Neuron (in vitro differentiated cells): ENCODE measurements around the gene TJP2.

ENCODE experiments used
- H2AFZ ChIP-seq: one replicate; pipeline ENCODE4 v1.6.1; 2013; ENCODE audit warnings: low read depth, mild to moderate bottlenecking, inconsistent platforms, low read length, moderate library complexity
- H3K27me3 ChIP-seq: one replicate; pipeline ENCODE4 v1.6.1; 2013; ENCODE audit warnings: low read length; ENCODE audit not compliant: insufficient read depth
- H3K36me3 ChIP-seq: one replicate; pipeline ENCODE4 v1.6.1; 2013; ENCODE audit warnings: low read length; ENCODE audit not compliant: insufficient read depth
- H3K4me1 ChIP-seq: one replicate; pipeline ENCODE4 v1.6.1; 2013; ENCODE audit warnings: low read length; ENCODE audit not compliant: insufficient read depth
- H3K4me3 ChIP-seq: 2 replicates; pipeline ENCODE4 v1.5.1; 2013; ENCODE audit warnings: mild to moderate bottlenecking, low read length, moderate library complexity
- H3K9me3 ChIP-seq: one replicate; pipeline ENCODE4 v1.6.1; 2013; ENCODE audit warnings: low read length

Gene TJP2

DNA sequence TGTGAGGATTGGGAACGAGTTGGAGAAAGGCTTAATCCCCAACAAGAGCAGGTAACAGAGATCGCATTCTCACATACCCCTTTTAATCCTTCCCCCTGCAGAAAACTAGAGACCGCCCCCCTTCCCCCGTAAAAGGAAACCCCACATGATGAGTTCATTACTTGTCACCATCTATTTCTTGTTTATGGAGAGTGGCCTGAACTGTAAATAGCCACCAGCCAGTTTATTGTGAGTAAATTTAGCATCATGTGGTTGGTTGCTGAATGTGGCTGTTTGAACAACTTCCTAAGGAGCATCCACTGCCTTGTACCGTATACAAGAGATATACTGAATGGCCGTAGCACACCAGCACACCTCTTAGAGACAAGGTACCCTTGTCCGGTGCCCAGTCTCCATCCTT is 62.1 kb downstream of the TJP2 start:
- no peak overlapping the region for H3K4me3 ChIP-seq
- H3K27me3 ChIP-seq, result no peaks in the 10 kb centered on the region
- peaks cover 14% of the 10 kb centered on the region for H3K36me3 ChIP-seq
- no peaks in the 10 kb centered on the region for H3K9me3 ChIP-seq
- H2AFZ ChIP-seq, result no peak overlapping the region
- peaks cover 17% of the 10 kb centered on the region for H3K4me1 ChIP-seq

DNA sequence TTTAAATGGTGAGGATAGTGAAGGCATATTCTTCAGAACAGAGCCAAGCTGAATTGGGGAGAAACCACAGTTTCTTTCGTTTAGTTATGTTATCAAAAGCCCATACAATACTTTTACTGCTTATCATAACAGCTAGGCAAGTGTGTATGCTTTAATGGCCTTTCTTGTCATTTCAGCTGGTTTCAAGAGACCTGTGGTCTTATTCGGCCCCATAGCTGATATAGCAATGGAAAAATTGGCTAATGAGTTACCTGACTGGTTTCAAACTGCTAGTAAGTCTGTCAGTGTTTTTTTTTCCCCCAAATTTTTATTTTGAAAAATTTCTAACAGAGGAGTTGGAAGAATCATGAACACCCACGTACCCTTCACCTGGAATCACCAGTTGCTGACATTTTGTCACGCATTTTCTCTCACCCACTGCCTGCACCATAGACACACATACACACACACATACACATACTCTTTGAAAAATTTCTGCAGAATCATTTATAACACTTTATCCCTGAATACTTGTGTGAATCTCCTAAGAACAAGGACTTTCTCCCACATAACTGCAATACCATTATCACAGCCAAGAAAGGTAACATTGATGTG is 63.7 kb downstream of the TJP2 start:
- no peaks in the 10 kb centered on the region for H3K9me3 ChIP-seq
- no peak overlapping the region for H3K4me3 ChIP-seq
- peaks cover 17% of the 10 kb centered on the region for H3K36me3 ChIP-seq
- no peaks in the 10 kb centered on the region for H3K27me3 ChIP-seq
- H3K4me1 ChIP-seq, result peaks cover 2% of the 10 kb centered on the region
- no peak overlapping the region for H2AFZ ChIP-seq

DNA sequence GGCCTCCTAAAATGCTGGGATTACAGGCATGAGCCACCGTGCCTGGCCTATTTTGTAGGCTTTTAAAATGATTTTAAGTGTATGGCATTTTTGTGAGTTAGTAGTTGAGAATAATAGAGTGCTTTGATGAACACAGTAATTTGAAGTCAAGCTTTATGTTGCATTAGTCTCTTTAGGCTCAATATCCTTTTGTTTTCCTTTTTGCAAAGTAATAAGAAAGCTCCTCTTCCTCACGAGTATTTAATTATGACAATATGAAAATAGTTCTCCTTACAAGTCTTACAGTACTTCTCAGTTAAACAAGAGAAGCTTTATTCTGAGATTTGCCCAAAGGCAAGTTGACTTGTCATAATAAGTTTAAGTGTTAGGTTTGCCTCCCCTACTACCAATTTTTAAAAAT is 69.0 kb downstream of the TJP2 start:
- Histone ChIP-seq H3K4me1 (no peaks in the 10 kb centered on the region), H2AFZ (no peak overlapping the region), H3K36me3 (peaks cover 25% of the 10 kb centered on the region), H3K27me3 (no peaks in the 10 kb centered on the region), H3K9me3 (no peaks in the 10 kb centered on the region), H3K4me3 (no peak overlapping the region)

DNA sequence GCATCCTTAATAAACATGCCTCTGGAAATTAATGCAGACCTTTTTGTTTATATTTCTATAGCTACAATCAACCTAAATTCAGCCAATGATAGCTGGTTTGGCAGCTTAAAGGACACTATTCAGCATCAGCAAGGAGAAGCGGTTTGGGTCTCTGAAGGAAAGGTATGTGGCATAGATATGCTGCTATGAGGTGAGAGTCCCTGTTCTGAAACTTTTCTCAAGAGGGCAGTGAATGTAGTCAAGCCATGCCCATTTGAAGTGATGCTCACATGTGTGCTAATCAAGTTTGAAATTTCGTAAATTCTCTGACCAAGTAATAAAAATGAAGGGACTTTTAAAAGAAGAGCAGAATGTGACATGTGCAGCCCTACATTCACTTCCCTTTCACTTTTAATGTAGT is 72.6 kb downstream of the TJP2 start:
- Histone ChIP-seq H3K36me3 (peaks cover 23% of the 10 kb centered on the region), H3K4me3 (no peak overlapping the region), H3K4me1 (no peaks in the 10 kb centered on the region), H3K27me3 (no peaks in the 10 kb centered on the region), H3K9me3 (no peaks in the 10 kb centered on the region), H2AFZ (no peak overlapping the region)

DNA sequence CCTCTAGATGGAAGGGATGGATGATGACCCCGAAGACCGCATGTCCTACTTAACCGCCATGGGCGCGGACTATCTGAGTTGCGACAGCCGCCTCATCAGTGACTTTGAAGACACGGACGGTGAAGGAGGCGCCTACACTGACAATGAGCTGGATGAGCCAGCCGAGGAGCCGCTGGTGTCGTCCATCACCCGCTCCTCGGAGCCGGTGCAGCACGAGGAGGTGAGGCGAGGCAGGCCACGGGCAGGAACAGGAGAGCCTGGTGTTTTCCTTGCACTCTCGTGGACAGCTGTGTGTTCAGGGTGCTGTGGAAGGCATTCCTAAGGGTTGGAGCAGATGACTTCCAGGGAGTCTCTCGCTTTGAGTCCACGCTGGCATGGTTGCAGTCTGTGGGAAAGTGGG is 73.9 kb downstream of the TJP2 start:
- Histone ChIP-seq H3K36me3 (peaks cover 25% of the 10 kb centered on the region), H3K4me3 (no peak overlapping the region), H3K4me1 (no peaks in the 10 kb centered on the region), H2AFZ (no peak overlapping the region), H3K9me3 (no peaks in the 10 kb centered on the region), H3K27me3 (no peaks in the 10 kb centered on the region)

DNA sequence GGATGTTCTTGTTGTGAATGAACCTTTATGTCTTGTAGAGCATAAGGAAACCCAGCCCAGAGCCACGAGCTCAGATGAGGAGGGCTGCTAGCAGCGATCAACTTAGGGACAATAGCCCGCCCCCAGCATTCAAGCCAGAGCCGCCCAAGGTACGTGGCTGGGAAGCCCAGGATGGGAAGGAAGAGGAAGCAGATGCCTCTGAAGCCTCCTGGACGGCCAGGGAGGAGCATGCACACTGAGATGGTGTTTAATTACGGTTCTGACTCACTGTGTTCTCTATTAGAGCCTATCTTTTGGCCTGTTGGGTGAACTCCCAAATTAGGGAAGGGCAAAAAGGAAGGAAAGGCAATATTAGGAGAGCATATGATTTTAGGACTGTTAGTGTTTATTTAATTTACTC is 75.3 kb downstream of the TJP2 start:
- H3K9me3 ChIP-seq, result no peaks in the 10 kb centered on the region
- no peak overlapping the region for H2AFZ ChIP-seq
- H3K4me1 ChIP-seq, result no peaks in the 10 kb centered on the region
- H3K27me3 ChIP-seq, result no peaks in the 10 kb centered on the region
- H3K4me3 ChIP-seq, result no peak overlapping the region
- H3K36me3 ChIP-seq, result peaks cover 36% of the 10 kb centered on the region

DNA sequence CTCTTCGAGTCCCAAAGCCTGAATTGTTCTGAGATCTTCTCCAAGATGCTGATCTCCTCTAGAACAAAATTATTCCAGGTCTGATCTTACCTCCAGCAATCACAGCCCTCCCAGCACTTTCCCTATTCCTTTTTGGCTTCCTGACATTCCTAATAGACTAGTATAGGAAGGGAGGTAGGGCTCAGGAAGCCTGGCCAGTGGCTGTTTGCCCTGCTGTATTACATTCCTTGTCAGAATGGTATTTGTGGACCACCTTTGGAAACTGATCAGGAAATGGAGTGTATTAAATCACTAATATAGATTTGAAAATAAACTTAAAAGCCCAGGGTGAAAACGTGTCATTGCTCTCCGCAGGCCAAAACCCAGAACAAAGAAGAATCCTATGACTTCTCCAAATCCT is 76.6 kb downstream of the TJP2 start:
- Histone ChIP-seq H2AFZ (no peak overlapping the region), H3K4me3 (no peak overlapping the region), H3K27me3 (no peaks in the 10 kb centered on the region), H3K36me3 (peaks cover 37% of the 10 kb centered on the region), H3K4me1 (no peaks in the 10 kb centered on the region), H3K9me3 (no peaks in the 10 kb centered on the region)

DNA sequence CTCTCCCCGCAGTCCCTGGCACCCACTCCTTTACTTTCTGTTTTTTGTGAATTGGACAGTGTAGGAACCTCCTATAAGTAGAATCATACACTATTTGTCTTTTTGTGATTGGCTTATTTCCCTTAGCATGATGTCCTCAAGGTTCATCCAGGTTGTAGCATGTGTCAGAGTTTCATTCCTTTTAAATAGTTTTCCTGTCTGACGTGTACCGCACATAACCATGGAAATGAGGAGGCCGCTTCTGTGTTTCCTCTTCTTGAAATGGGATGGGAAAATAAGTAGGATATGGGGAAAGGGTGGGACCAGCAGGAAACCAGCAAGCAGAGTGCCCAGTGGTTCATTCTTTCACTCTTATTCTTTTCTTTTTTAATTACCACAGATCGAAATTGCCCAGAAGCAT is 78.4 kb downstream of the TJP2 start:
- no peak overlapping the region for H2AFZ ChIP-seq
- H3K4me3 ChIP-seq, result no peak overlapping the region
- peaks cover 28% of the 10 kb centered on the region for H3K36me3 ChIP-seq
- no peaks in the 10 kb centered on the region for H3K4me1 ChIP-seq
- no peaks in the 10 kb centered on the region for H3K9me3 ChIP-seq
- H3K27me3 ChIP-seq, result no peaks in the 10 kb centered on the region

DNA sequence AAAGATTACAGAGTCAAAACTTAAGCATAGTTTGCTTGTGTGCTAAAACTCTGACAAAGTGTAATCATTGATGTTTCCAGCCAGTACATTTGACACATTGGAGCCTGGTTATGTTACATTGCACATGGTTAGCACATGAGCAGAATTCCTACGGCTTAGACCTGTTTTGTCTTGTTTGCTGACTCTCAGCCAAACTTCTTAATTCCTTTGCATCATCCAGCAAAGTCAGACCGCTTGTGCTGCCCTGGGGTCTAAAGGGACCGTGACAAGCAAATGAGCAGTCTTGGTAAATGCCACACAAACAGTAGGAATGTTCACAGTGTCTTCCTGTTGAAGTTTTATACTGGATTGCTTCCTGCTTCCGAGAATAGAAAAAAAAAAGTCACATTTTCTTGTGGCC is 79.0 kb downstream of the TJP2 start:
- no peak overlapping the region for H2AFZ ChIP-seq
- H3K9me3 ChIP-seq, result no peaks in the 10 kb centered on the region
- H3K36me3 ChIP-seq, result peaks cover 24% of the 10 kb centered on the region
- H3K27me3 ChIP-seq, result no peaks in the 10 kb centered on the region
- no peaks in the 10 kb centered on the region for H3K4me1 ChIP-seq
- no peak overlapping the region for H3K4me3 ChIP-seq

DNA sequence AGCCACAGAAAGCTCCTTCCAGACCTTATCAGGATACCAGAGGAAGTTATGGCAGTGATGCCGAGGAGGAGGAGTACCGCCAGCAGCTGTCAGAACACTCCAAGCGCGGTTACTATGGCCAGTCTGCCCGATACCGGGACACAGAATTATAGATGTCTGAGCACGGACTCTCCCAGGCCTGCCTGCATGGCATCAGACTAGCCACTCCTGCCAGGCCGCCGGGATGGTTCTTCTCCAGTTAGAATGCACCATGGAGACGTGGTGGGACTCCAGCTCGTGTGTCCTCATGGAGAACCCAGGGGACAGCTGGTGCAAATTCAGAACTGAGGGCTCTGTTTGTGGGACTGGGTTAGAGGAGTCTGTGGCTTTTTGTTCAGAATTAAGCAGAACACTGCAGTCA is 80.1 kb downstream of the TJP2 start:
- Histone ChIP-seq H2AFZ (no peak overlapping the region), H3K27me3 (no peaks in the 10 kb centered on the region), H3K36me3 (peaks cover 20% of the 10 kb centered on the region), H3K4me3 (no peak overlapping the region), H3K9me3 (no peaks in the 10 kb centered on the region), H3K4me1 (no peaks in the 10 kb centered on the region)

DNA sequence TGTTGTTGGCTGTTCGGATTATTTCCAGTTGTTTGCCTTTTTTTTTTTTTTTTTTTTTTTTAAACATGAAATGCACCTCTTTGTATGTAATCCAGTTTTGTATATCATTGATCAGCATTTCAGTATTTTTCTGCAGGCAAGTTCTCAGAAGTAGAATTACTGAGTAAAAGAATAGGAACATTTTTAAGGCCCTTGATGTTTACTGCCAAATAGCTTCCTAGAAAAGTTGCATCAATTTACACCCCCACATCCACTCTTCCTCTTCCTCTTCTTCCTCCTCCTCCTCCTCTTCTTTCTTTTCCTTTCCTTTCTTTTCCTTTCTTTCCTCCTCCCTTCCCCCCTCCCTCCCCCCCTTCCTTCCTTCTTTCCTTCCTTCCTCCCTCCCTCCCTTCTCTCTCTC is 81.5 kb downstream of the TJP2 start:
- Histone ChIP-seq H3K27me3 (no peaks in the 10 kb centered on the region), H3K4me1 (no peaks in the 10 kb centered on the region), H3K4me3 (no peak overlapping the region), H3K36me3 (peaks cover 20% of the 10 kb centered on the region), H2AFZ (no peak overlapping the region), H3K9me3 (no peaks in the 10 kb centered on the region)

DNA sequence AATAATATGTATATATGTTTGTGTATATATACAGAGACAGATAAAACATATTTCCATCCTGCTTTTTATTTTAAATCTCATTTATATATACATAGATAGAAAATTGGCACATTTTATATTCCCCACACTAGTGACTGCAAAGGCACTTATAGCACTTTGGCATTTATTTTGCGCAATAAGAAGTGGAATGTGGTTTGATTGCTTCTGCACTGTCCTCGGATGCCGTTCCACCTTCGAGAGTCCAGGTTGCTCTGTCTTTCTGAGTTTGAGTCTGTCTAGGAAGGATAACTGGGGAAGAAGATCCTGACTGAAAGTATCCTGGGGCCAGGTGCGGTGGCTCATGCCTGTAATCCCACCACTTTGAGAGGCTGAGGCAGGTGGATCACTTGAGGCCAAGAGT is 84.5 kb downstream of the TJP2 start:
- H3K27me3 ChIP-seq, result no peaks in the 10 kb centered on the region
- no peak overlapping the region for H3K4me3 ChIP-seq
- no peak overlapping the region for H2AFZ ChIP-seq
- peaks cover 9% of the 10 kb centered on the region for H3K36me3 ChIP-seq
- H3K4me1 ChIP-seq, result no peaks in the 10 kb centered on the region
- no peaks in the 10 kb centered on the region for H3K9me3 ChIP-seq

DNA sequence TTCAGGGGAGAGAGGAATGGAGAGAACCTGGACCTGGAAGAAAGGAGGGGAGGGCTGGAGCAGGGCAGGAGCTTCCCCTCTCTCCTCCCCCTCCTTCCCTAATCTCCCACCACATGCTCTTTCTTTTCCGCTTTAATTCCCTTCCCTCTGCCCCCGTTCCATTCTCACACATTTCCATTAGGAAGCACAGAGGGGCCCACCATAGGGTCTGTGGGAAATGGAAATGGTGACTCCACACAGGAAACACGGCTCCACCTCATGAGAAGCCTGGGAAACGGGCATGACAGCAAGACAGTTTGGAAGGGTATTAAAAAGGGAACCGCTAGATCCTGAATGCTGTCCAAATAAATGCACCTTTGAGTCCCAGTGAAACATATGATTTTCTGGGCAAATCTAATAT is 86.1 kb downstream of the TJP2 start:
- no peaks in the 10 kb centered on the region for H3K27me3 ChIP-seq
- H3K4me3 ChIP-seq, result no peak overlapping the region
- no peaks in the 10 kb centered on the region for H3K4me1 ChIP-seq
- H3K9me3 ChIP-seq, result no peaks in the 10 kb centered on the region
- H3K36me3 ChIP-seq, result no peaks in the 10 kb centered on the region
- H2AFZ ChIP-seq, result no peak overlapping the region

DNA sequence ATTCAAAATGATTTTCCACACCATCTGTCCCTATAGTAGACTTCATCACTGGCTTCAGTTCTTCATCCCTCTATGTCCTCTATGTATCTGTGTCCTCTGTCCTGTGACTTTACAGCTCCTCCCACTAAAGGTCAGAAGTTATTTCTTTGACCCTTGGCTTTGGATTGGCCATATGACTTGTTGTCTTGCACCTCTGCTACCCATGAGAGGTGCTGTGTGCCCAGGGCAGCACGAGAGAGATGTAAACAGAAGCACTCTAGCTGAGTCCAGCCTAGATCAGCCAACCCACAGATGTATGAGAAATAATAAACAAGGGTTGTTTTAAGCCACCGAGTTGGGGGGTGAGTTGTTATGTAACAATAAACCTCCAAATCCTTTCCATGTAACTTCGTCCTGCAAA is 87.6 kb downstream of the TJP2 start:
- H3K27me3 ChIP-seq, result no peaks in the 10 kb centered on the region
- no peak overlapping the region for H2AFZ ChIP-seq
- no peaks in the 10 kb centered on the region for H3K4me1 ChIP-seq
- no peaks in the 10 kb centered on the region for H3K9me3 ChIP-seq
- no peaks in the 10 kb centered on the region for H3K36me3 ChIP-seq
- H3K4me3 ChIP-seq, result no peak overlapping the region
